ENCODE measurements around the gene BLOC1S3. TPM values are rescaled to one million over a fixed set of nuclear protein-coding genes. Genes with fewer than 3 reads are reported as not detected.

Gene BLOC1S3
- total and polyA plus RNA-seq, 9 donors: 1.8 to 8.4 (median 7.2) TPM

DNA sequence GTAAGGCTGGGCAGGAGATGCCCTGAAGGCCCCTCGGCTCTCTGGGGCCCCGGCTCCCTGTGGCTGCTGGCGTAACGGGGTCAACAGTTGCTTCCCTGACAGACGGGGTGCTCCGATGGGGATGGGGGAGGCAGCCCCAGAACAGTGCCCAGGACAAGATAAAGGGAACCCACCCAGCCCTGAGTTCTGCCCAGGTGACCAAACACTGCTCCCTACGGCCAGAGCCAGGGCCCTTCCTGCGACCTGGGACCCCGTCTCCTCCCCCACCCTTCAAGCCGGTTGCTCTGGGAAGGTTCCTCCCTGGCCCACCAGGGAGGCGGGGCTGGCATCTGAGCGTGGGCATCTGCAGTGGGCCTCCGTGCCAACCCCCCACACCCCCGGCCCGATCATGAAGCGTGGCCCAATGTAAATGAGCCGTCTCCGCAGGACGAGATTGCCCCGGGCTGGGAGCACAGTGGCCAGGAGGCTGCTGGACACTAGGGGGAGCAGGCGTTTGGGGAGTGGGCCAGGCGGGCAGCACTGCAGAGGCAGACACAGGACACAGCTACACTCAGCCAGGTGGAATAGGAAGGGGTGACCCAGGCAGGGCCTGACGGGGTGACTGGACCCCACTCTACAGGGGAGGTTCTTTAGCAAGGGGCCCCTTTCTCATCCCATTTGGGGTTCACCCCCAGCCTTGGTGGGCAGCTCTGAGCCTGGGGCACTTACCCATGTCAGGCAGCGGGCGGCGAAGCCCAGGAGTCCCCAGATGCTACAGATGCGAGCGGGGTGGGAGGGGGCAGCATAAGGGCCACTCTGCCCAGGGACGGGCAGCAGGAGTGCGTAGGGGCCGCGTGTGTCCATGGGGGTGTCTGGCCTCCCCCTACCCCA lies 16.6 kb upstream of the BLOC1S3 start:
- Histone ChIP-seq H3K4me1 (ENCODE audit: control insufficient read depth, insufficient read depth, low read length) (peaks cover 17% of the 10 kb centered on the region), H3K36me3 (ENCODE audit: control insufficient read depth, insufficient read depth, low read length) (no peaks in the 10 kb centered on the region), H3K9me3 (replicated peaks; ENCODE audit: control insufficient read depth, low read depth, low read length) (no peaks in the 10 kb centered on the region), H3K27me3 (ENCODE audit: control insufficient read depth, insufficient read depth, low read length) (peaks cover 21% of the 10 kb centered on the region), H3K27ac (ENCODE audit: low read length) (no peak overlapping the region), H3K4me3 (ENCODE audit: low read length) (no peak overlapping the region)
- DNase-seq: peak; percentile 36
- WGBS (ENCODE audit: insufficient coverage): 29% methylated on average over 26 of the region's 32 CpGs

DNA sequence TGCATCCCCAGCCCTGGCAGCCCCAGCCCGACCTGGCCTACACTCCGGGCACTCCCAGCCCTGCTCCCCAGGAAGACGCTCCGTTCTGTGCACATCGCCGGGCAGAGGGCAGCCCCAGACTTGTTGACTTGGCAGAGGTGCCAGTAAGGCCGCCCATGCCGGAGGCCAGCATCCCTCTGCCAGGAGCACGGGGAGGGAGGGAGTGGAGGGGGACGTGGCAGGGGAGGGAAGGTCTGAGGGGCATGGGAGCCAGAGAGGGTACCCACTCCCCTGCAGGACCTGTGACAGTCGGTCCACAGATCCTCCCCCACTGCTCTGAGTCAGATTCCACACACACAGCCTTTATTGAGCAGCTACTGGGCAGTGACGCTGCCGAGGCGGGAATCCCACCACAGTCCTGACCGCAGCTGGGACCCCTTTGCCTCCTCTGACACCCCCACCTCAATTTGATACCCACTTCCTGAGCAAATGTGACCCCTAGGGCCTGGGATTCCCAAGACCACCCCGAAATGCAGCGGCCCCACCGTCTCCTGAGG lies 15.9 kb upstream of the BLOC1S3 start:
- 74% methylated on average over 5 of the region's 18 CpGs for WGBS (ENCODE audit: insufficient coverage)
- H3K9me3 ChIP-seq (replicated peaks; ENCODE audit: control insufficient read depth, low read depth, low read length): no peaks in the 10 kb centered on the region
- no peak for DNase-seq

GRCh38 chr19:45163156-45163555 lies 15.4 kb upstream of the BLOC1S3 start:
- Histone ChIP-seq H3K27ac (ENCODE audit: low read length) (no peak overlapping the region), H3K4me1 (ENCODE audit: control insufficient read depth, insufficient read depth, low read length) (peaks cover 18% of the 10 kb centered on the region), H3K27me3 (ENCODE audit: control insufficient read depth, insufficient read depth, low read length) (peaks cover 19% of the 10 kb centered on the region), H3K36me3 (ENCODE audit: control insufficient read depth, insufficient read depth, low read length) (no peaks in the 10 kb centered on the region), H3K4me3 (ENCODE audit: low read length) (no peak overlapping the region), H3K9me3 (replicated peaks; ENCODE audit: control insufficient read depth, low read depth, low read length) (no peaks in the 10 kb centered on the region)
- no peak for DNase-seq
- 72% methylated on average over 17 of the region's 17 CpGs for WGBS (ENCODE audit: insufficient coverage)

More for the DNA sequence above, 15.9 kb upstream of the BLOC1S3 start:
- Histone ChIP-seq H3K27me3 (ENCODE audit: control insufficient read depth, insufficient read depth, low read length) (peaks cover 19% of the 10 kb centered on the region), H3K4me1 (ENCODE audit: control insufficient read depth, insufficient read depth, low read length) (peaks cover 18% of the 10 kb centered on the region), H3K4me3 (ENCODE audit: low read length) (no peak overlapping the region), H3K27ac (ENCODE audit: low read length) (no peak overlapping the region), H3K36me3 (ENCODE audit: control insufficient read depth, insufficient read depth, low read length) (no peaks in the 10 kb centered on the region)

DNA sequence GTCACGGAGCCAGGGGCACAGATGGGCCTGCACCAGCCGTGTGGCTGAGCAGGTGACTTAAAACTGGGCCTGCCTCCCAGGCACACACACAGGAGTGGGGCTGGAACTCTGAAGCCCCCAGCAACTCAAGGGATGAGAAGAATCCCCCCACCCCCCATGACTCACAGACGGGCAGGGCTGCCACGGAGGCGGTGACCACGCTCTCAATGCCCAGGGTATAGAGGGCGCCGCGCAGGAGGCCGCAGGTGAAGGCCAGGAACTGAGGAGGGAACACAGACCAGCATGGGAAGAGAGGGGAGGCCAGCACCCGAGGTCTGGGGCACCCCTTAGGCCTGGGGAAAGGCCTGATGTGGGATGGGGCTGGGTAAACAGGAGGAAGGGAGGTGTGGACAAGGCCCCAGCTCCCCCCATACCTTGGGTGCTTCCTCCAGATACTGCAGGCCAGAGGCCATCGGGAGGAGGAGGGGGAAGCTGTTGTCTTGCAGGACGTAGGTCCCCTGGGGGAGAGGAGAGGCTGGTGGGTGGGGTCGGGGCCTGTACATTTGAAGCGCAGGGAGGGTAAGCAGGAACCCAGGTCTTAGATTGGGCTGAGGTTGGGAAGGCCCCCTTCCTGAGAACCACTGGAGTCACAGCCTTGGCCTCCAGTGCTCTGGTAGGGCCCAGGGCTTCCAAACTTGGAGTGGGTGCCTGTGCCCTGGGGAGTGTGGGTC lies 14.7 kb upstream of the BLOC1S3 start:
- Histone ChIP-seq H3K4me3 (ENCODE audit: low read length) (no peak overlapping the region), H3K4me1 (ENCODE audit: control insufficient read depth, insufficient read depth, low read length) (peaks cover 18% of the 10 kb centered on the region), H3K27ac (ENCODE audit: low read length) (no peak overlapping the region), H3K27me3 (ENCODE audit: control insufficient read depth, insufficient read depth, low read length) (peaks cover 19% of the 10 kb centered on the region), H3K9me3 (replicated peaks; ENCODE audit: control insufficient read depth, low read depth, low read length) (no peaks in the 10 kb centered on the region), H3K36me3 (ENCODE audit: control insufficient read depth, insufficient read depth, low read length) (no peaks in the 10 kb centered on the region)
- 56% methylated on average over 7 of the region's 15 CpGs for WGBS (ENCODE audit: insufficient coverage)
- DNase-seq: no peak

GRCh38 chr19:45164577-45165335 lies 13.8 kb upstream of the BLOC1S3 start:
- Histone ChIP-seq H3K9me3 (replicated peaks; ENCODE audit: control insufficient read depth, low read depth, low read length) (no peaks in the 10 kb centered on the region), H3K27me3 (ENCODE audit: control insufficient read depth, insufficient read depth, low read length) (peaks cover 15% of the 10 kb centered on the region), H3K27ac (ENCODE audit: low read length) (no peak overlapping the region), H3K4me1 (ENCODE audit: control insufficient read depth, insufficient read depth, low read length) (peaks cover 18% of the 10 kb centered on the region), H3K36me3 (ENCODE audit: control insufficient read depth, insufficient read depth, low read length) (no peaks in the 10 kb centered on the region), H3K4me3 (ENCODE audit: low read length) (no peak overlapping the region)
- WGBS (ENCODE audit: insufficient coverage): 24% methylated on average over 23 of the region's 27 CpGs
- no peak for DNase-seq

GRCh38 chr19:45166723-45167252 lies 11.8 kb upstream of the BLOC1S3 start:
- Histone ChIP-seq H3K36me3 (ENCODE audit: control insufficient read depth, insufficient read depth, low read length) (no peaks in the 10 kb centered on the region), H3K9me3 (replicated peaks; ENCODE audit: control insufficient read depth, low read depth, low read length) (no peaks in the 10 kb centered on the region), H3K4me1 (ENCODE audit: control insufficient read depth, insufficient read depth, low read length) (peaks cover 17% of the 10 kb centered on the region), H3K4me3 (ENCODE audit: low read length) (no peak overlapping the region), H3K27ac (ENCODE audit: low read length) (no peak overlapping the region), H3K27me3 (ENCODE audit: control insufficient read depth, insufficient read depth, low read length) (peaks cover 1% of the 10 kb centered on the region)
- WGBS (ENCODE audit: insufficient coverage): 25% methylated on average over 11 of the region's 14 CpGs
- no peak for DNase-seq

- Histone ChIP-seq H3K4me1 (ENCODE audit: control insufficient read depth, insufficient read depth, low read length) (peaks cover 21% of the 10 kb centered on the region), H3K27ac (ENCODE audit: low read length) (no peak overlapping the region), H3K27me3 (ENCODE audit: control insufficient read depth, insufficient read depth, low read length) (no peaks in the 10 kb centered on the region), H3K9me3 (replicated peaks; ENCODE audit: control insufficient read depth, low read depth, low read length) (no peaks in the 10 kb centered on the region), H3K36me3 (ENCODE audit: control insufficient read depth, insufficient read depth, low read length) (no peaks in the 10 kb centered on the region), H3K4me3 (ENCODE audit: low read length) (no peak overlapping the region)
- WGBS (ENCODE audit: insufficient coverage): 81% methylated on average over 15 of the region's 16 CpGs
- no peak for DNase-seq
Observed at GRCh38 chr19:45168767-45169351, 9.7 kb upstream of the BLOC1S3 start.

DNA sequence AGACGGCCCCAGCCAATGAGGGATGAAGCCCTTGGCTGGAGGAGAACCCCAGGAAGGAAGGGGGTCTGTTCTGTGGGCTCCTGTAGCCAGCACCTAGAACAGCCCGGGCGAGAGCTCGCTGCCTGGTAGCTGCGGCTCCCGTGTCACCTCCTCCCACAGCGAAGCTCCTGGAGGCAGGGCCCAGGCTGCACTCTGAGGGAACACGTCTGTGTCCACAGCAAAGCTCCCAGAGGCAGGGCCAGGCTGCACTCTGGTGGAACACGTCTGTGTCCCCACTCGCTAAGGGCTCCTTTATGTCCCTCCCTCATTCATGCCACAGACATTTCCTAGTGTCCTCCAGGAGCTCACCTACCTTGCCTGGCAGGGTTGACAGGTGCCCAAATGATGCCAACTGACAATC lies 9.0 kb upstream of the BLOC1S3 start:
- no peaks in the 10 kb centered on the region for H3K36me3 ChIP-seq (ENCODE audit: control insufficient read depth, insufficient read depth, low read length)
- H3K27ac ChIP-seq (ENCODE audit: low read length): no peak overlapping the region
- peaks cover 16% of the 10 kb centered on the region for H3K4me1 ChIP-seq (ENCODE audit: control insufficient read depth, insufficient read depth, low read length)
- H3K4me3 ChIP-seq (ENCODE audit: low read length): no peak overlapping the region
- no peaks in the 10 kb centered on the region for H3K9me3 ChIP-seq (replicated peaks; ENCODE audit: control insufficient read depth, low read depth, low read length)
- H3K27me3 ChIP-seq (ENCODE audit: control insufficient read depth, insufficient read depth, low read length): no peaks in the 10 kb centered on the region
- WGBS (ENCODE audit: insufficient coverage): 86% methylated on average over 9 of the region's 10 CpGs
- DNase-seq: no peak

DNA sequence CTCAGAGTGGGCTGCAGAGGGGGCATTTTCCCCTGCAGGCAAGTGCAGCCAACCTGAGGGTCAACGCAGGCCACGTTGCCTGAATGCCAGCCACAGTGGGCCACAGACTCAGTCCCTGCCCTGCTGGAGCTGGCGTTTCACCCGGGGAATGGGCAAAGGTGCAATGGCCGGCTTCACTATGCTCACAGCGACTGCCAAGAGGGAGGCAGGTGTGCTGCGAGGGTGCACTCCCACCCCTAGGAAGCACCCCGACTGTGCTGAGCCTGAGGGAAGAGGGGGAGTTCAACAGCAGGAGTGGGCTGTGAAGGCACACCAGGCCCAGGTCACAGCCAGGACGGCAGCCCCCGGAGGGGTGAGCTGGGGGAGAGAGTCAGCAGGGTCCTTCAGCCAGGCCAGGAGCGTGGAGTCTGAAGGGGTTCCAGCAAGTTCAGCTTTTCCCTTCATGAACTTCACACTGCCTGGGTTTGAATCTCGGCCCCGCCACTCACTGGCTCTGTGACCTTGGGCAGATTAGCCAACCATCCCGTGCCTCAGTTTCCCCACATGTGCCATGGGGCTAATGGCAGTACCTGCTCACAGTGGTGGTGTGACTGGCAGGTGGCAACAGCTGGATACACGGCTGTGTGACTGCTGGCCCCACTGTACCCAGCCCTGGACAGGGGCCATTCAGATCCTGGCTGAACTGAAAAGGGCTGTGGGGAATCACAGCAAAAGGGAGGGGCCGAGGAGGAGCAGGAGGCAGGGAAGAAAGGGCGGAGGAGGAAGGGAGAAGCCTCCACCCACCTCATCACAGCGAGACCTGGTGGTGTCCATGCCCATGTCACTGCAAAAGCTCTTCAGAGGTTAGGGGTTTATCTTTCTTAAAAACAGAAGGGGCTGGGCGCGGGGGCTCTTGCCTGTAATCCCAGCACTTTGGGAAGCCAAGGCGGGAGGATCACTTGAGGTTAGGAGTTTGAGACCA lies 8.2 kb upstream of the BLOC1S3 start:
- 82% methylated on average over 14 of the region's 21 CpGs for WGBS (ENCODE audit: insufficient coverage)
- no peaks in the 10 kb centered on the region for H3K27me3 ChIP-seq (ENCODE audit: control insufficient read depth, insufficient read depth, low read length)
- H3K27ac ChIP-seq (ENCODE audit: low read length): no peak overlapping the region

More for the DNA sequence above, 8.2 kb upstream of the BLOC1S3 start:
- no peak for DNase-seq
- H3K9me3 ChIP-seq (replicated peaks; ENCODE audit: control insufficient read depth, low read depth, low read length): no peaks in the 10 kb centered on the region
- peaks cover 11% of the 10 kb centered on the region for H3K4me1 ChIP-seq (ENCODE audit: control insufficient read depth, insufficient read depth, low read length)
- no peak overlapping the region for H3K4me3 ChIP-seq (ENCODE audit: low read length)
- H3K36me3 ChIP-seq (ENCODE audit: control insufficient read depth, insufficient read depth, low read length): no peaks in the 10 kb centered on the region
